ENCODE results near the gene ARID5A. TPM values are rescaled to one million over a fixed set of nuclear protein-coding genes. Genes with fewer than 3 reads are reported as not detected.

Gene ARID5A
- total and polyA plus RNA-seq, 9 of the 15 experiments (the other 6 are each of a cell fraction or from before 2014, with no cell fraction given), result 0.14 to 12.5 (median 3.0) TPM

DNA sequence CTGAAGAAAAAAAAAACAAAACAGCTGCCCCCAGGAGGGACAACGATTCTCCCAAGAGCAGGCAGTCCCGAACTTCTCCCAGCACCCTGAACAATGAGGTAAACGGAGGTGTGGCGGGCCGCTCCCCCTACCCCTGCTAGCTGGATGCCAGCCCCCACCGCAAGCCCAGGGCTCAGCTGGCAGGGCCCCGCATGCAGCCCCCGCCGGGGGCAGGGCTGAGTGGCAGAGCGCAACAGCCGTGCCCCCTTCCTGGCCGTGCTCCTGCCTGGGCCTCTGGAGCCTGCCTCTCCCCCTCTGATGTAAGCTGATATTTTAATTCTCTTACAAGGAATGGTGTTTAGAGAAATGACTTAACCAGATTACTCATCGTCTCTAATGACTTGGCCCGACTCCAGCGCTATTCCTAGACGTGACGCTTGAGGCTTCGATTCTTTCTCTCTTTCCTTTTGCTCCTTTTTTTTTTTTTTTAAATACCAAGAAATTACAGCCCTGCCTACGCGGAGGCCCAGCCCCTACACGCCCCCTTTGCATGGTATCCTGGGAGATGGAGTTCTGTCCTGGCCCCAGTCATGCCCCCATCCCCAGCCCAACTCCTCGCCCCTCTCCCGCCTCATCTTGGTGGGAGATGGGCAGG, 4.6 kb upstream of the ARID5A start (continued):
- TF ChIP-seq BRCA1 (IDR thresholded peaks at IDR 0.05) (no peak), BRCA1 (CRISPR knock-in tag; IDR thresholded peaks at IDR 0.05) (no peak), EP400 (IDR thresholded peaks at IDR 0.05) (no peak), ZNF75A (CRISPR knock-in tag; IDR thresholded peaks at IDR 0.05) (no peak), MIER1 (IDR thresholded peaks at IDR 0.05; ENCODE audit: low read depth) (no peak), TSC22D4 (tag; IDR thresholded peaks at IDR 0.05) (no peak), RUNX1 (IDR thresholded peaks at IDR 0.05; ENCODE audit: low read depth) (no peak), OTX1 (CRISPR knock-in tag; IDR thresholded peaks at IDR 0.05) (no peak), BMI1 (IDR thresholded peaks at IDR 0.05; ENCODE audit: low read length) (no peak), ELF4 (CRISPR knock-in tag; IDR thresholded peaks at IDR 0.05) (no peak), NR2C1 (IDR thresholded peaks at IDR 0.05) (no peak), NR2C1 (tag; IDR thresholded peaks at IDR 0.05) (no peak), ETV1 (tag; conservative IDR thresholded peaks at IDR 0.05; ENCODE audit: low read depth) (no peak), SOX6 (IDR thresholded peaks at IDR 0.05) (peak; percentile 66; the same call in 1 of the 2 replicates), MCM2 (IDR thresholded peaks at IDR 0.05; ENCODE audit: low read depth) (no peak), SMARCE1 (IDR thresholded peaks at IDR 0.05) (peak; percentile 69; the same call in 1 of the 2 replicates), YY1 (IDR thresholded peaks at IDR 0.05; ENCODE audit: borderline replicate concordance in 1 of 3, control insufficient read depth in 1 of 3, extremely low read depth in 1 of 3, insufficient read depth in 3 of 3, insufficient read length in 1 of 3, insufficient replicate concordance in 2 of 3, low read depth in 1 of 3, low read length in 2 of 3) (peak in 1 of 3 experiments; percentile 9), ZNF282 (CRISPR knock-in tag; IDR thresholded peaks at IDR 0.05) (no peak), RAD21 (CRISPR knock-in tag; conservative IDR thresholded peaks at IDR 0.05 in 1 of 2, IDR thresholded peaks at IDR 0.05 in 1 of 2) (no peak), RFX5 (IDR thresholded peaks at IDR 0.05; ENCODE audit: low read depth, low read length) (no peak), DMBX1 (CRISPR knock-in tag; IDR thresholded peaks at IDR 0.05; ENCODE audit: borderline replicate concordance) (no peak), TAF15 (IDR thresholded peaks at IDR 0.05; ENCODE audit: low read depth, low read length) (no peak), MEF2A (IDR thresholded peaks at IDR 0.05; ENCODE audit: control insufficient read depth, low read depth, low read length) (peak; percentile 95), RBFOX2 (IDR thresholded peaks at IDR 0.05; ENCODE audit: low read depth, low read length) (peak; percentile 65)
- TF ChIP-seq, protein P1, sequence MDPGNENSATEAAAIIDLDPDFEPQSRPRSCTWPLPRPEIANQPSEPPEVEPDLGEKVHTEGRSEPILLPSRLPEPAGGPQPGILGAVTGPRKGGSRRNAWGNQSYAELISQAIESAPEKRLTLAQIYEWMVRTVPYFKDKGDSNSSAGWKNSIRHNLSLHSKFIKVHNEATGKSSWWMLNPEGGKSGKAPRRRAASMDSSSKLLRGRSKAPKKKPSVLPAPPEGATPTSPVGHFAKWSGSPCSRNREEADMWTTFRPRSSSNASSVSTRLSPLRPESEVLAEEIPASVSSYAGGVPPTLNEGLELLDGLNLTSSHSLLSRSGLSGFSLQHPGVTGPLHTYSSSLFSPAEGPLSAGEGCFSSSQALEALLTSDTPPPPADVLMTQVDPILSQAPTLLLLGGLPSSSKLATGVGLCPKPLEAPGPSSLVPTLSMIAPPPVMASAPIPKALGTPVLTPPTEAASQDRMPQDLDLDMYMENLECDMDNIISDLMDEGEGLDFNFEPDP (CRISPR knock-in tag; IDR thresholded peaks at IDR 0.05), result no peak
- TF ChIP-seq, protein P2, sequence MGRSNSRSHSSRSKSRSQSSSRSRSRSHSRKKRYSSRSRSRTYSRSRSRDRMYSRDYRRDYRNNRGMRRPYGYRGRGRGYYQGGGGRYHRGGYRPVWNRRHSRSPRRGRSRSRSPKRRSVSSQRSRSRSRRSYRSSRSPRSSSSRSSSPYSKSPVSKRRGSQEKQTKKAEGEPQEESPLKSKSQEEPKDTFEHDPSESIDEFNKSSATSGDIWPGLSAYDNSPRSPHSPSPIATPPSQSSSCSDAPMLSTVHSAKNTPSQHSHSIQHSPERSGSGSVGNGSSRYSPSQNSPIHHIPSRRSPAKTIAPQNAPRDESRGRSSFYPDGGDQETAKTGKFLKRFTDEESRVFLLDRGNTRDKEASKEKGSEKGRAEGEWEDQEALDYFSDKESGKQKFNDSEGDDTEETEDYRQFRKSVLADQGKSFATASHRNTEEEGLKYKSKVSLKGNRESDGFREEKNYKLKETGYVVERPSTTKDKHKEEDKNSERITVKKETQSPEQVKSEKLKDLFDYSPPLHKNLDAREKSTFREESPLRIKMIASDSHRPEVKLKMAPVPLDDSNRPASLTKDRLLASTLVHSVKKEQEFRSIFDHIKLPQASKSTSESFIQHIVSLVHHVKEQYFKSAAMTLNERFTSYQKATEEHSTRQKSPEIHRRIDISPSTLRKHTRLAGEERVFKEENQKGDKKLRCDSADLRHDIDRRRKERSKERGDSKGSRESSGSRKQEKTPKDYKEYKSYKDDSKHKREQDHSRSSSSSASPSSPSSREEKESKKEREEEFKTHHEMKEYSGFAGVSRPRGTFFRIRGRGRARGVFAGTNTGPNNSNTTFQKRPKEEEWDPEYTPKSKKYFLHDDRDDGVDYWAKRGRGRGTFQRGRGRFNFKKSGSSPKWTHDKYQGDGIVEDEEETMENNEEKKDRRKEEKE (IDR thresholded peaks at IDR 0.05; ENCODE audit: borderline replicate concordance in 1 of 2, control insufficient read depth in 1 of 2, low read depth in 2 of 2, low read length in 1 of 2), result no peak
